RPMI7951 (cell line): ENCODE results near the gene VTI1A. TPM values are rescaled to one million over a fixed set of nuclear protein-coding genes. Genes with fewer than 3 reads are reported as not detected.

Experiments used
- DNase-seq: peaks from one replicate; pipeline ENCODE4 v3.0.0-alpha.2; 2012; ENCODE audit warnings: low read depth
- total RNA-seq: library from RNA; depleted of rRNA; stranded (reverse); fragments of >200 nt; shearing (Covaris generic); gene quantifications from 2 replicates; pipeline ENCODE4 v1.2.3, GENCODE V29; 2014

The VTI1A gene
- total RNA-seq, 1 experiment from 2014 or later = 22.9 TPM

DNA sequence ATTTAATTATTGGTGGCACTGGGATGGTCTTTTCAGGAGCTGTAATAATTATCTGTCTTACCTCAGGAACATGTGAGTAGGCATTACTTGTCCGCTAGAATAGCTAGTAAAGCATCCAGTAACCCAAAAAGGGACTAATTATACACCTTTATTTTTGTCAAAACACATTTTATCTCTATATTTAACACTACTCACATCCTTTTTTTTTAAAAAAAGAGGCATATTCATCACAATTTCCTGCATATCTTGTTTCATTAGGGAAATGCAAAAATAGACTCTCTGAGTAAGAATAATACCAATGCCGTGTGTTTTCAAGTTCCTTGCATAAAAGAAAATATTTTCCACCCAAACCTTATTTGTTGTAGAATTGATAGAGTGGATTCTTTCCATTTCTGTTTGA lies 99.5 kb downstream of the VTI1A start:
- DNase-seq = no peak

DNA sequence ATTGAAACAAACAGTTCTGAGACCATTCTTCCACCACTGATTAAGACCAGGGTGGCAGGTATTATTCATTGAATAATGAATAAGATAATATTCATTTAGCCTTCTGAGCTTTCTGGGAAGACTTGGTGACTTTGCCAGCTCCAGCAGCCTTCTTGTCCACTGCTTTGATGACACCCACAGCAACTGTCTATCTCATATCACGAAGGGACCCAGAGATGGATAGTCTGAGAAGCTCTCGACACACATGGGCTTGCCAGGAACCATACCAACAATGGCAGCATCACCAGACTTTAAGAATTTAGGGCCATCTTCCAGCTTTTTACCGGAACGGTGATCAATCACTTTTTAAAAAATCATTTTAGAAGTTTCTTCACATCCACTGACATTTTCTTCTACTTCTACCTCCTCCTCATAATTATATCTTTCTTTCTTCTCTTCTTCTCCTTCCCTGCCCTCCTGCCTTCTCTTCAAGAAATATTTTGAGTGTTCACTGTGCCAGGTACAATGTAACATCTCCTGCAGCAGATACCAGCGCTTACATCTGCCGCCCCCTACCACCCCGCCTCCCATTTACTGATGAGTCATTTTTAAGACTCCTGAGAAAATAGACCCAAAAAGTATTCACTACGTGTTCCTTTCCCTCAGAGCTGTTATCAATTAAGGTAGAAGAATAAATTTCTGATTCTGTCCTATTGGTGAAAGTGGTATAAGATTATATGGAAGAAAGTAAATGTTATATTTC lies 101.7 kb downstream of the VTI1A start:
- DNase-seq = no peak

DNA sequence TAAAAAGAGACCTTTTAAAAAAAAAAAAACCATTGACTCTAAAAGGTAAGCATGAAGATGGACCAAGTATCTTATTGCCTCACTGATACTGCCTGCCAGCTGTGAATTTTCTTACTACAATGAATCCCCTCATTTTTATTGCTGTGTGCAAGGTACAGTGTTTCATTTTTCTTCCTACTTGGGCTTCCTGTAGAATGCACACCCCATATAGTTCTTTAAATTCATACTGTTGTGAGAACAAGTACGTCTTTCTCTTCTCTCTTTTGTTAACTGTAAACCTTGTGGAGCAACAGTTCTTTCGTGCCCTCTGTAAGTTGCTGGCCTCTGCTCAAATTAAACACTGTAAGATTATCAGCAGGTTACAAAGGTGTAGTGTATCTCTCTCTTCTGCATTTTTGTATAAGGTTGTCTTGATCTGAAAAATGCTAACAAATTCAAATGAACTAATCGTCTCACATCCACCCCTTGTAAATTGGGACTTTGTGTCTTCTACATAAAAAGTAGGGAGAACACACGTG lies 105.6 kb downstream of the VTI1A start:
- no peak for DNase-seq

DNA sequence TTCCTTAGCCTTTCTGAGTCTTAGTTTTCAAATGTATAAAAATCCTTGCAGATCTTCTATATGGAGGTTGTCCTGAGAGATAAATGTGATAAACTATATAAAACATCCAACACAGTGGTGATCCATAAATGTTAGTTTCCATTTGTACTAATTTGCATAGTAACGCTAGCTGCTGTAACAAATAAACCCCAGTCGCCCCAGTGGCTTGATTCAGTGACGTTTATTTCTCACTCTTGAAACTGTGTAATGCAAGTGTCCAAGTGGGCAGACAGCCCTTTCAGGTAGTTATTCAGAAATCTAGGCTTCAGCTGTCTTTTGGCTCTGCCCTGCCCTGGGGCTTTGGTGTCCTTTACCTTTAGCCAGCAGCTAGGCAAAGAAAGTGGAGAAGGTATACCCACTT lies 106.3 kb downstream of the VTI1A start:
- DNase-seq = no peak

DNA sequence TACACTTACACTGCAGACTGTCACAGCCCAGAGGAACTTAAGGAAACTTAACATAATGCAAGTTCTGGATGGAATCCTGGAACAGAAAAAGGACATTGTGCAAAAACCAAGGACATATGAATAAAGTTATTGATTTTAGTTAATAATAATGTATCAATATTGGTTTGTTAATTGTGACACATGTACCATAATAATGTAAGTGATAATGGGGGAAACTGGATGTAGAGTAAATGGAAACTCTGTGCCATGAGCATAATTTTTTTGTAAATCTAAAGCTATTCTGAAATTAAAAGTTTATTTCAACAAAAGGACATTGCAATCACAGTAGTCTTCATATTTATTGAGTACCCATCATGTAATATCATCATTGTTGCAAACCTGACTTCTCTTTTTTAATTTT lies 107.2 kb downstream of the VTI1A start:
- no peak for DNase-seq

DNA sequence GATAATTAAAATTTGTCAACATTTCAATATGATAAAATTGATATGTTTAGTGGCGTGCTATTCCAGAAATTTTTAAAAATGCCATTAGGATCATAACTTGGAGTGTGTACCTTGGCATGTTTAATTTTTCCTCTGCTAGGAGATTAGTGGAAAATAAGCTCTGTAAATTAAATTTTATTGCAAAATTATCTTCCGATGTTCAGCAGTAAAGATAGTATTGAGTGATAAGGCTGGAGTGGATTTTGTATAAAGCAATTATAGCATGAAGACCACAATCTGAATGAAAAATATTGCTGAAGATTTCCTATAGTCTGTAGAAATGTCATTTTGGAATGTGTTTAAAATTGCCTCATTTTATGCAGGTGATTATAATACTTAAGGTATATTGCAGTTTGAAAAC lies 110.2 kb downstream of the VTI1A start:
- DNase-seq = no peak

DNA sequence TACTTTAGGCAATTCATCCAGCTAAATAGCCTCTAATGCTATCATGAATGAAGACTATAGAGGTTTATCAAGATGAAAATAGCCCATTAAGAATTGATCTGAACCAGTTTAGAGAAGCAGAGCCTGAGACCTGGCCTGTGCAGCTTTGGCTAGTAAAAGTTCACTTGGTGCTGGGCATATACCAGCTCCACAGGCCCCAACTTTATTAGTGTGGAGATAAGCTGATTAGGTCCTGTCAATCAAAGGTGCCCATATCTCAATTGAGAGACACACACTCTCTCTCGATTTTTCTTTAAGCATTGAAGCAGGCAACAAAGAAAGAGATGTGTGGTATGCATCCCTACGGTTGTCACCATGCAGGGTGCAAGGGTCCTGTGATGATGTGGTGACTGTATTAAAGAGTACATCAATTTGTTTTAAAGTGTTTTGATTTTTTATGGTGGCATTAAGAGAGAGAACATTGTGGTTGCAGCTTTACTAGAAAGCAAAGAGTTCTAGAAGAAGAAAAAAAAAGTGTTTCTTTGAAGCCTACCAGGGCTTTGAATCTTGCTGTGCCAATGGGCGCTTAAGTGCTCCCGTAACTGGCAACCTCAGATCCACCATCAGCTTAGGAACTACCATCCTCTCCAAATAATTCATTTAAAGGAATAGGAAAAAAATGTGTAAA lies 111.6 kb downstream of the VTI1A start:
- DNase-seq = no peak

DNA sequence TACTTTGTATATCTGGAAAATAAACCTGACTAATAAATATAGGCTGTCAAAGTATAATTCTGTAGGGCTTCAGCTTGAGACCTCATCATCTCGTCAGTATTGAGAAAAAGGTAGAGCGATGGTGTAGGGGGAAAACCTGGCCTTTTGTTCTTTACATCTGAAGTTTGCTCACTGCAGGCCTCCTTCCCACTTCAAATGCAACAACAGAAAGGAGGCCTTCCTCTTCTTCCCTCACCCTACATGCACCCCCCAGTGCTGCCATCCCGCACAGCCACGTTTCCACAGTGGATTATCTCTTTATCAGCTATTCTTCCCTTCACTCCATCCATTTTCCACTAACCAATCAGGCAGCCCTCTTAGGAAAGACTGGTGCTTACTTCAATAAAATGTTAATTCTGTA lies 112.3 kb downstream of the VTI1A start:
- no peak for DNase-seq

DNA sequence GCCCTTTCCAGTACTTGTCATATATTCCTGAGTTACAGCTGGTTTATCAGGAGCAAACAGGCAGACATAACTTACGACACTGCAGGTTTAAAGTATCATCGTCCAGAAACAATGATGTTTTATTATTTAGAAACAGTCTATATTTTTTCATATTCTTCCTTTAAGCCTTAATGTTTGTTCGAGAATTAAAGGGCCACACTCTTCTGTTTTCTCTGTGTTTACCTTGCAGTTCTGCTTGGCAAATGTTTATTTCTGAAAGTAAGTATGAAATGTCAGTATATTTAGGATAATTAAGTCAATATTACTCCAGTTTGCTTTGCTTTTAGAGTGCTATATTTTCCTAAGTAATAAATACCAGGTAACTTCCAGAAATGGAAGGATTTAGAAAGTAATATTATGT lies 115.1 kb downstream of the VTI1A start:
- no peak for DNase-seq

DNA sequence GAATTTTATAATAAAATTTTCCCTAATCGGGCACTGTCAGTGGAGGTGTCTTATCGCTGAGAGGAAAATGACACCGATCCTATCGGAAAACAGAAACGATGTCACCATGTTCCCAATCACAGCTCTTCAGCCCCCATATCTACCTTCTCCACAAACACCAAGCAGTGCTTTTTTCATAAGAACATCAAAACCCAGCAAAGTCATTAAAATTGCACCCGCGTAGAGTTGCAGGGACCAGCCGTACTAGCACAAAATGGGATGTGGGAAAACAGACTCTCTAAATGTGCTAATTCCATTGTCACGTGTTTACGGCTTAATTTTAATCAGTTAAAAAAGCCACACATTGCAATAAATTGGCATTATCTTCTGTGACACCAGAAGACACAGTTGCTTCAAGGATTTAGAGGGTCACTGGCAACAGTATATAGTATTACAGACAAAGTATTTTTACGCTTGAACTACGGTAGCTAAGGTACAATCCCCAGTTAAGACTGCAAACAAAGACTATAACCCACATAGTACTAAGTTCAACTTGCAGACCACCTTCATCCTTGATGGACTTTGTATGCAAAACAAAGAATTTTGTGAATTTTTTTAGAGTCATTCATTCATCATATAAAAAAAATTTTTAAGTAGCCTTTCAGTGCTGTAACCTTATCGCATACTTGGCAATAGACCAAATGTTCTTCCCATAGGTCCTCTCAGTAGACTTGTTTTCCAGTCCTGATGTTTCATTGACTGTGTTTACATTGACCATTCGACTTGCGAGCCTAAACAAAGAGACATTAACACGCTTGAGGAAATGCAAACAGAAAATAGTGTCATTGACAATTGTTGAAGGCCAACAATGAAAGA lies 116.0 kb downstream of the VTI1A start:
- DNase-seq = no peak

DNA sequence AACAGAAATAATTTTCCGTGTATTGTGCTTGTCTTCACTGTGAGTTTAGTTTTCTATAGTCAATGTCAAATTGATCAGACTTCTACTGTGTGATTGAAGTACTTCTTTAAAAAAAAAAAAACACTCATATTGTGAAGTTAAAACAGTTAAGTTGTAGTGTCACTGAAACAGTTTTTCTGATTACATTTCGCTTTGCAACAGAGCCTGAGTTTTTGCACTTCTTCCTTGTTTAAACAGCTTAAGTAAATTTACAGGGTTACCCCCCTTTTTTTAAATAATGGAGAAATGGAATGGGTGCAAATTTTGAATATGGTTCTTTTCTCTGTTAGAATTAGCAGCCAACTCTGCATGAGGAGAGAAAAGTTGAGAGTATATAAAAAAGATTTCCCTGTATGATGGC lies 117.3 kb downstream of the VTI1A start:
- DNase-seq = no peak

DNA sequence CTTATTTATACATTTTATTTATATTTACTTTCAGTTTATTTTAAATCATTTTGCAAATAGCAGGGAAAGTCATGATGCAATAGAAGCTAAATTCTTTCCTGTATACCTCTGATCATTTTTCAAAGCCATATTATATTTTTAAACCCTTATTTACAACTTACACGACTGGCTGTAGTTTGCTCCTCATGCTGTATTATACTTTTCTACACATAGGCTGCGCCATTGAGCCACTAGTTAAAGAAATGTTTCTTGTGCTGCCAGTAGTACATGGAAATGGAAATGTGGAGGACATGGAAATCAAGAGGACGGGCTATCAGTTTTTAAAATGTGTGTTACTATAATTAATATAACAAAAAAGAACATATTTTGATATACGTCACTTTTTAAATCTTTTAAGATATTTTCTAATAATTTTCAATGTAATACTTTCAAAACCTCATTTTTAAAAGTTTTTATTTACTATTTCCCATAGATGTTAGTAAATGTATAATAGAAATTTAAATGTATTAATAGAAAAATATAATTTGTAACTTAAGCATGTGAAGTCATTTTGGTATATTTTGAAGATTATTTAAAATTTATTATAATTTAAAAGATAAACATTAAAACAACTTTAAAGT lies 118.5 kb downstream of the VTI1A start:
- DNase-seq = peak; percentile 54

DNA sequence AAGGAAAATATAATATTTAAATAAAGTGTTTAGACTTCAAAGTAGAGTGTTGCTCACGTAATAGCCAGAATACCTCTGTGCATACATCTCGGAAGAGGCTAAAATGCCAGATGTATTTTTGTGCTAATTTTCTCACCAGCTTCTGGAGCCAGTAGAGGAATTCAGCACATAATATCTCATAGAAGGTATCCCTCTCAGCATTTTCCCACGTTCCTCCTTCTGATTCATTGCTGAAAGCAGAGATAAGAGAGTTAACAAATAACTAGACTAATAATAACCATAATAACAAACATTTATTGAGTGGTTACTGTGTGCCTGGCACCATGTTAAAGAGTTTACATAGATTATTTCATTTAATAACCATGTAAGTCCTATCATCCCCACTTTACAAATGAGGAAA lies 123.6 kb downstream of the VTI1A start:
- no peak for DNase-seq

DNA sequence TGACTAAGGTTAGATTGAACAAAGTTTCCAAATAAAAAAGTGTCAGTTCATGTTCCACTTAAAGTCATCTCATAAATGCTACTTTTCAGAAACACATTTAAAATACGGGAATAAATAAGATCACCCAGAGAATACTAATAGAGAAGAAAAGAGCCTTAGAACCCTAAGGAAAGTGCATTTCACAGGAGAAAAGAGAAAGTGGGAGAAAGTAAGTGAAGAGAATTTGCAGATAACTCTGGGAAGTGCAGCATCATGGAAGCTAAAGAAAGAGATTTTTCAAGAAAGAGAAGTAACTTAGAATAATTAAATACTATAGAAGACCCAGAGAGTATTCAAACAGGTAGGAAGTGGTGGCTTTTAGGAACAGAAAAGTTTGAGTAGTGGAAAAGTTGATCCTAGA lies 132.6 kb downstream of the VTI1A start:
- DNase-seq = no peak

DNA sequence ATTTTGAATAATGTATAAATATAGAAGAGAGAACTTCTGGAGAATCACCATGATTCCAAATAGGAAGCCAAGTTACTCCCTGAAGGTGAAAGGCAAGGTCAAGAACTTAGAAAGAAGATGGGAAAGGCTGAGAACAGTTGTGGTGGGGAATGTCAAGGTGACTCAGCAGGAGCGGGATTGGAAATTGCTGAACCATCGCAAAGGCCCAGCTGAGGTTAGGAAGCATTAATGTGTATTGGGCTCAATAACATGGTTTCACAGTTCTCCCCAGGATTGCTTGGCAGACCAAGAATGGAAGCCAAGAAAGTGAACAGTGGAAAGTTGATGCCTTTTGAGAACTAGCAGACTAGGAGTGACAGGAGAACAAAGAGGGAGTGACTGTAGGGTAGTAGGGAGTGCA lies 133.3 kb downstream of the VTI1A start:
- no peak for DNase-seq

DNA sequence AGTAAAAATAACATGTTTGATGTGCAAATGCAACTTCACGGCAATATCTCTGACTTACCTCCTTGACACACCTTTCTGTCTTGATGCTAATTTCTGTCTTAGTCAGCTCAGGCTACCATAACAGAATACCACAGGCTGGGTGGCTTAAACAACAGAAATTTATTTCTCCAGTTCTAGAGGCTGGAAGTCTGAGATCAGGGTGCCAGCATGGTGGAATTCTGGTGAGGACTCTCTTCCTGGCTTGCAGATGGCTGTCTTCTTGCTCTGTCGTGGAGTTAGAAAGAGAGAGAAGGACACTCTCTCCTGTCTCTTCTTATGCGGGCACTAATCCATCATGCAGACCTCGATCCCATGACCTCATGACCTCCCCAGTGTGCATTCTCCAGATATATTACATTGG lies 134.9 kb downstream of the VTI1A start:
- DNase-seq = no peak

DNA sequence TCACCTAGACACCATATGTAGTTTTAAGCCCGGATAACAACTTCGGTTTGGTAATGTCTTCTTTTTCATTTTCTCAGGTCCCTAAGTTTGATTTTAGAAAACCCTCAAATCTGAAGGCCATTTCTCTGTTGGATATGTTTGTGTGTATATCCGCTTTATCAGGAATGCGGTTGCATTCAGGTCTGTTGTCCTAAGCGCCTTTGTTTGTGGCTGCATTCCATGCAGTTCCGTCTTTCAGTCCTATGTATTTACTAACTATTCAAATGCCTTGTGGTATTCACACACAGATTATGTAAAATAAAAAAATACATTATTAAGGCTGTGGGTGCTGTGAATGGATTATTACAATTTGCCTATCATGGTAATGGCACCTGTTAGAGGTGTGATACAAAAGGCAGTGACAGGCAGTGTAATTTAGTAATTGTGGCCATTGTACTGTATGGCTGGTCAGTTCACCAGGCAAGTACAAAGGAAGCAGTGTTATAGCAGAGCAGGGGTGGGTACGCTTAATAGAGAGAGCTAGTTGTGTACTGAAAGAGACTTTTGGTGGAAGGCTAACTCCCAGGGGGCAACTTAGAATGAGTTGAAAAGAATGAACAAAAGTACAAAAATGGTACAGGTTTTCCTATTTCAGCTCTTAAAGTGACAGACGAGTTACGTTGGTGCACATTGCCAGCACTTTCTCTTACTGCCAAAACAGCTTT lies 136.4 kb downstream of the VTI1A start:
- no peak for DNase-seq

DNA sequence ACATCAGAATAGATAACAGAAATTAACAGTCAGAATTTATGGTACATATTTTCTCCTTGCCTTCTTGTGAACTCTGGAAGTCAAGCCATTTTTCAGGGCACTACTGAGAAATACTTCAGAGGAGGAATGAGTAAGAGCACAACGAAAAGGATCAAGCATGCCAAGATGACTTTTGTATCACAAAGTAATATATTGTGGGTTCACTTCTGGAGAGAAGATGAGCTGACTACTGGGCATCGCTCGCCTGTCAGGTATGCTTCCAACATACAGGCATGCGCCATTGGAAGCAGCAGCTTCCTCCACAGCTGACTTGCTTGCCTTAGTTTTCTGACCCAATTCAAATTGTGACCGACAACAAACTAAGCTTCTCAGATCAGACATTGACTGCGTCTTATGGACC lies 137.3 kb downstream of the VTI1A start:
- no peak for DNase-seq

DNA sequence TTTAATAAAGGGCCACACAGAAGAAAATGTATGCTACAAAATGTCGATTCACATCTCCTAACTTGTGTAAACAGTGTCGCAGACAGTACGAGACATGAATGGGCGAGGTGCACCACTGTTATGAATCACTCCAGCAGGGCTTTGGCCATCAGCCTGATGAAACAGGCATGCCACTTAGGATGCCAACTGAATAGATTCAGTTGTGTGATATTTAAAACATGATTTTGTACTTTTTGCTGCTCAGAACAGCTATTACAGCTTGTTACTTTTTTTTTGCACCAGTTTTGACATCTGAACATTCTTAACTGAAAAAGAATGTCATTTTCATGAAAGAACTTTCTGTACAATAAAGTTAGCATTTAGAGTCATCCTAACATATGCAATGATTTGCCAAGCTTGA lies 138.1 kb downstream of the VTI1A start:
- peak; percentile 19 for DNase-seq

DNA sequence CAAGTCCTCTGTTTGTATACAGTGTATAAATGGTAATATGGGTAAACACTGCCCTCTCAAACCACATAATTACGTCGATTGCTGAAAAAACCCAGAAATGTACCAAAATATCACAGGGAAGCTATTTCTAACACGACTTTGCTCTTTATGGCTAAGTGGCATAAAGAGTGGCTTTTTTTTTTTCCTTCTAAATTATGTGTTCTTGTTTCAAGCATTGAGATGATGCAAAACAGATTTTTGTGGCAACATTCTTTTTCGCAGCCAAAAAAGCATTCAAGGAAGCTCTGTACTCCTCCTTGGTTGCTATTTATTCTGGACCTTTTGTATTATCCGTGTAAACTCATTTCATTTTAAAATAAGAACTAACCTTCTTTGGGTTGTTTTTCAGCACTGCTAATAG lies 138.9 kb downstream of the VTI1A start:
- DNase-seq = peak; percentile 2

DNA sequence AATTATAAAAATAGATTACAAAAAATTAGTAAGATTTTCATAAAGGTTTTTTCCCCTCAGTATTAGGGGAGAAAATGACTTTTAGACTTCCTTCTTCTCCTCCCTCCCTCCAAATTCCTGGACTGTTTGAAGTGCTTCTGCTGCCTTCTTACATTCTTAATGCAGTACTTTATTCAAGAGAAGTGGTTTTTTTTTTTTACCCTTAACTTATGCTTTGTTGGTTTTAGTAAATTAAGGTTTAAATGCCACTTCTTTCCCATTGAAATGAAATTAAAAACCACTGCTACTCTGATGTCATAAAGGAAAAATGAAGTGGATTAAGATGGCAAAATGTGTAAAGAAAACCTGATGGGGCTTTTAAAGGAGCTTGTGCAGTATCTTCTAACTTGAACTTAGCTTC lies 140.7 kb downstream of the VTI1A start:
- no peak for DNase-seq
